Measurements from ENCODE around the gene CD99. TPM values are rescaled to one million over a fixed set of nuclear protein-coding genes. Genes with fewer than 3 reads are reported as not detected.
A peak's percentile ranks its signal among the peaks of the same experiment; 100 is the strongest.
"Not testable (repeated sequence)": the region's sequence is repeated elsewhere in the genome, so short reads cannot be mapped to it uniquely, and the experiment has no call there.

CD99 gene
- total RNA-seq, 1 experiment from 2014 or later, result 88.6 TPM

DNA sequence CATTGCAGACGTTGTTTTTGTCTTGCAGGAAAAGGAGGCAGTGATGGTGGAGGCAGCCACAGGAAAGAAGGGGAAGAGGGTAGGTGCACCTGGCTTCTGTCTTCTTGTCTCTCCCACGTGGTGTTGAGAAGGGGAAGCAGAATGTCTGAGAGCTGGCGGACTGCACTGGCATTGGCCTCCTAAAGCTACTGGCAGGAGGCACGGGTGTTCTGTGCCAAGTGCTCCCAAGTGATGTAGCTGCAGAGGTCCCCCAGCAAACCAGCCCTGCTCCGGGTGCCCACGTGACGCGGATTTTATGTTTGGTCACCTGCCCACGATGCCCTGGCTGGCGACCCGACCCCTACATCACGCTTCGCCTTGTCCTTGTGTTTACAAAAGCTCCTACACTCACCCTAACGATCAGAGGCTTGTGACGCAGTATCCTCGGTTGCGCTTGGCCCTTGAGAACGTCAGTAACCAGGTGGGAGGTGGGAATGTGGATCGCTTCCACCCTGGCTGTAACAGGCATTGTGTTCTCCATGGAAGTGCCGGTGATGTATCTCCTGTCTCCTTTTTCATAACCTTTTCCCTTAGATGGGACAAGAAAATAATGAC, 32.3 kb downstream of the CD99 start:
- no peak for DNase-seq (ENCODE audit: low read depth)

- not testable (repeated sequence) for DNase-seq (ENCODE audit: low read depth)
Measured at GRCh38 chrX:2727264-2727663, 36.2 kb downstream of the CD99 start.

GRCh38 chrX:2732076-2732475, 41.0 kb downstream of the CD99 start:
- peak; percentile 30 for DNase-seq (ENCODE audit: low read depth)

GRCh38 chrX:2732649-2733048, 41.6 kb downstream of the CD99 start:
- no peak for DNase-seq (ENCODE audit: low read depth)

- no peak for DNase-seq (ENCODE audit: low read depth)
Measured at GRCh38 chrX:2733286-2733685, 42.2 kb downstream of the CD99 start.

GRCh38 chrX:2735270-2735669, 44.2 kb downstream of the CD99 start:
- no peak for DNase-seq (ENCODE audit: low read depth)

DNA sequence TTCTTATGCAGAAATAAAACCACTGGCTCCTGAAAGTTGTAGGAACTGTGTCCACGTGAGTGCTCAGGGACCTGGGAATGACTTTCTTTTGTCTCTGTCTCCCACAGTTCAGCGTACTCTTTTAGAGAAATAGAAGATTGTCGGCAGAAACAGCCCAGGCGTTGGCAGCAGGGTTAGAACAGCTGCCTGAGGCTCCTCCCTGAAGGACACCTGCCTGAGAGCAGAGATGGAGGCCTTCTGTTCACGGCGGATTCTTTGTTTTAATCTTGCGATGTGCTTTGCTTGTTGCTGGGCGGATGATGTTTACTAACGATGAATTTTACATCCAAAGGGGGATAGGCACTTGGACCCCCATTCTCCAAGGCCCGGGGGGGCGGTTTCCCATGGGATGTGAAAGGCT, 49.6 kb downstream of the CD99 start:
- no peak for DNase-seq (ENCODE audit: low read depth)

DNA sequence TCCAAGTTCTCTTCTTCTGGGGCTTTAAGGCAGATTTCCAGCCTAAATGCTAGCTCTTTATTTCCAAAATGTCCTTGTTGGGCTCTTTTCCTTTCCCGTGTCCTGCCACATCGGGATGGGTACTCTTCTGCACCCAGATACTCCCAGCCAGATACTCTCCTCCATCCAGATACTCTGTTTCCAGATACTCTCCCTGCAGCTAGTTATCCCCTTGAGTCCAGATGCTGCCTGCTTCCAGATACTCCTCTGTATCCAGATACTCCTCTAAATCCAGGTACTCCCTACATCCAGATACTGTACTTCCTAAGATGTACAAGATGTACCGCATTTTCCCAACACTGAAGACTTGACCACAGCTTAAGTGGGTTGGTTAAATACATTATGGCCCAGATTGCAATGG, 50.3 kb downstream of the CD99 start:
- DNase-seq (ENCODE audit: low read depth), result no peak

- DNase-seq (ENCODE audit: low read depth), result not testable (repeated sequence)
Measured at GRCh38 chrX:2746250-2746649, 55.2 kb downstream of the CD99 start.

GRCh38 chrX:2748171-2748814, 57.2 kb downstream of the CD99 start:
- DNase-seq (ENCODE audit: low read depth), result no peak

DNA sequence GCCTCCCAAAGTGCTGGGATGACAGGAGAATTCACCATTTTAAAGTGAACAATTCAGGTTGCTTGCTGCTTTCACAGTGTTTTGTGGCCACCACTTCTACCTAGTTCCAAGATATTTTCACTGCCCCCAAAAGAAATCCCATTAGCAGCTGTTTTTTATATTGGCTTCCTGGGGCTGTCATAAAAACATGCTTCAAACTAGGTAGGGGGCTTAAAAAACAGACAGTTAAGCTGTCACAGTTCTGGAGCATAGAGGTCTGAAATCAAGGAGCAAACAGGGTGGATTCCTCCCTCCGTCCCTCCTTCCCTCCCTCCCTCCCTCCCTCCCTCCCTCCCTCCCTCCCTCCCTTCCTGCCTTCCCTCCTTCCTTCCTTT, 57.7 kb downstream of the CD99 start:
- no peak for DNase-seq (ENCODE audit: low read depth)

GRCh38 chrX:2751291-2751690, 60.2 kb downstream of the CD99 start:
- DNase-seq (ENCODE audit: low read depth), result no peak

DNA sequence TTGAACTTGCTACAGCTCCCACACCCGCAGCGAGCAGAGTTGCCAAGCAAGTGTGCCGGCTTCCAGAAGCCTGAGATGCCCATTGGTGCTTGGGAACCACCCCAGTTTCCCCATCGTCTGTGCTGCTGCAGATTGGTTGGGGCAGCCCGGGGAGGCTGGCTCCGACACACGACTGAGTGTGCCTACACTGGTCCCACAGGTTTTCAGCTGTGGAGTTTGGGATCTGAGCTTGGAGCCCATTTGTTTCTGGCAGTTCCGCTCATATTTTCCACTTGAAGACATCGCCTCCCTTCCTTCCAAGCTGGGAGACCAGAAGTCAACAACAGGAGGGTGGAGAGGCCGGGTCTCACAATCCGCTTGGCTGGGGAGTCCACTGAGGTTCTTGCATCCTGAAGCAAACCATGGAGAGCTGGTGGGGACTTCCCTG, 60.8 kb downstream of the CD99 start, which contains the start of gene XG:
Gene XG, plus strand, starts transcription at position 167 of the 427 bp plus-strand sequence. Its CDS starts 235 bp downstream, at position 402.
- not testable (repeated sequence) for DNase-seq (ENCODE audit: low read depth)

DNA sequence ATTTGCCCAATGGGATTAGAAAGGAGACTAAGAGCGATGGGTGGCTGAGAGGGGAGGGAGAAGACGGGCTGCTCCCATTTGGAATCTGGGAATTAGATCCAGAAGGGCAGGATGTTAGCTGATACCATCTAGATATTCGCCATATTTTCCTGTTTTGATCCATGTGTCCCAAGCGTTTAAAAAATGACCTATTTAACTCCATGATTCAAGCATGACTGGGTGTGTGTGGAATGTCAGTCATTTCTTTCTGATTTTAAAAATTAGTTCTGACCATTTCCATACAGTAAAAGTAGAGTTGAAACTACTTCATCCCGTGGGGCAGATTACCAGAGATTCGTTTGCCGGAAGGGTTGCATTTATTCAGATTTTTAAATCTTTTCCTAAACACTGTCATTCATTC, 61.3 kb downstream of the CD99 start:
- not testable (repeated sequence) for DNase-seq (ENCODE audit: low read depth)

- DNase-seq (ENCODE audit: low read depth), result not testable (repeated sequence)
Measured at GRCh38 chrX:2755163-2755715, 64.1 kb downstream of the CD99 start.

- DNase-seq (ENCODE audit: low read depth), result no peak
Measured at GRCh38 chrX:2756548-2756947, 65.5 kb downstream of the CD99 start.

GRCh38 chrX:2761246-2761645, 70.2 kb downstream of the CD99 start:
- no peak for DNase-seq (ENCODE audit: low read depth)

GRCh38 chrX:2762671-2763070, 71.6 kb downstream of the CD99 start:
- DNase-seq (ENCODE audit: low read depth), result not testable (repeated sequence)

DNA sequence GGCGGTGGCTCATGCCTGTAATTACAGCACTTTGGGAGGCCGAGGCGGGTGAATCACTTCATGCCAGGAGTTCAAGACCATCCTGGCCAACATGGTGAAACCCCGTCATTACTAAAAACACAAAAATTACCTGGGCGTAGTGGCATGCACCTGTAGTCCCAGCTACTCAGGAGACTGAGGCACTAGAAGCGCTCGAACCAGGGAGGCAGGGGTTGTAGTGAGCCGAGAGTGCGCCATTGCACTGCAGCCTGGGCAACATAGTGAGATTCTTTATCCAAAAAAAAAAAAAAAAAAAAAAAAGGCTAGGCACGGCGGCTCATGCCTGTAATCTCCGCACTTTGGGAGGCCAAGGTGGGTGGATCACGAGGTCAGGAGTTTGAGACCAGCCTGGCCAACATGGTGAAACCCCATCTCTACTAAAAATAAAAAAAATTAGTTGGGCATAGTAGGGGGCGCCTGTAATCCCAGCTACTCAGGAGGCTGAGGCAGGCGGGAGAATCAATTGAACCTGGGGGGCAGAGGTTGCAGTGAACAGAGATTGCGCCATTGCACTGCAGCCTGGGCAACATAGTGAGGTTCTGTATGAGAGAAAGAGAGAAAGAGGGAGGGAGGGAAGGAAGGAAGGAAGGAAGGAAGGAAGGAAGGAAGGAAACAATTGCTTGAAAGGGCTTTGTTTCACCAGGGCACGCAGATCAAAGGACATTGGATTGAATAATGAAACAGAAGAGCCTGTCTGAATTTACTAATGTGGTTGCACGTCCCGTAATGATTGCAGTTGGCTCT, 73.9 kb downstream of the CD99 start:
- DNase-seq (ENCODE audit: low read depth), result not testable (repeated sequence)

GRCh38 chrX:2765549-2765830, 74.4 kb downstream of the CD99 start:
- no peak for DNase-seq (ENCODE audit: low read depth)

GRCh38 chrX:2766906-2767305, 75.8 kb downstream of the CD99 start:
- DNase-seq (ENCODE audit: low read depth), result no peak

GRCh38 chrX:2767631-2768455, 76.7 kb downstream of the CD99 start:
- no peak for DNase-seq (ENCODE audit: low read depth)

All from Daoy (cell line).